Heart left ventricle (tissue), 16 donors: Measurements from ENCODE around the gene LRP11. TPM values are rescaled to one million over a fixed set of nuclear protein-coding genes. Genes with fewer than 3 reads are reported as not detected.
A peak's percentile ranks its signal among the peaks of the same experiment; 100 is the strongest.

ENCODE experiments used
- ATAC-seq, 4 donors: fragments of 200-7000 bp; cut with Tn5 transposase; one replicate each; pipeline ENCODE4 v1.9.1; 2020 to 2022; ENCODE audit warnings: moderate library complexity in 4 of 4, mild to moderate bottlenecking in 3 of 4, moderate number of reproducible peaks in 1 of 4
- DNase-seq, 5 donors: peaks; one replicate each; pipeline ENCODE4 v3.0.0-alpha.2; 2020
- H3K27ac ChIP-seq, 12 donors: fragments of 200-600 bp; sonication (generic) in 4 of 12; one replicate each; pipeline versions ENCODE4 v1.5.0 to v1.8.0; 2016 to 2022; ENCODE audit warnings: mild to moderate bottlenecking in 2 of 12
- H3K27me3 ChIP-seq, 9 donors: fragments of 200-600 bp; sonication (generic) in 2 of 9; one replicate each; pipeline versions ENCODE4 v1.5.1 to v1.8.0; 2016 to 2022; ENCODE audit warnings: mild to moderate bottlenecking in 3 of 9
- H3K36me3 ChIP-seq, 9 donors: fragments of 200-600 bp; sonication (generic) in 2 of 9; one replicate each; pipeline versions ENCODE4 v1.5.0 to v1.8.0; 2018 to 2022; ENCODE audit warnings: mild to moderate bottlenecking in 2 of 9
- H3K4me1 ChIP-seq, 12 donors: fragments of 200-600 bp; sonication (generic) in 4 of 12; one replicate each; pipeline versions ENCODE4 v1.5.0 to v1.8.0; 2016 to 2022; ENCODE audit warnings: mild to moderate bottlenecking in 3 of 12
- H3K4me3 ChIP-seq, 12 donors: fragments of 200-600 bp; sonication (generic) in 4 of 12; one replicate each; pipeline versions ENCODE4 v1.5.0 to v1.8.0; 2017 to 2022; ENCODE audit warnings: mild to moderate bottlenecking in 9 of 12, moderate library complexity in 4 of 12
- H3K9me3 ChIP-seq, 12 donors: fragments of 200-600 bp; sonication (generic) in 4 of 12; one replicate each; pipeline versions ENCODE4 v1.5.0 to v1.8.0; 2016 to 2022; ENCODE audit warnings: mild to moderate bottlenecking in 1 of 12
- POLR2A ChIP-seq, 2 donors: fragments of 450-650 bp; IDR thresholded peaks; one replicate each; pipeline ENCODE4 v1.6.1; 2017; ENCODE audit warnings: antibody characterized with exemption in 2 of 2, mild to moderate bottlenecking in 2 of 2, moderate library complexity in 2 of 2
- WGBS, 4 donors: extraction: QIAGEN DNeasy Blood & Tissue Kit in 2 of 4; methylation state at CpG; one replicate each; pipeline versions ENCODE4 v1.1.5 to v1.1.7; 2013 to 2018; 5-methylcytosine and 5-hydroxymethylcytosine counted together
- intact Hi-C, 10 donors: fragments of 100-400 bp; cut with DNase I; formaldehyde crosslinking; loops; one replicate each; pipeline versions ENCODE4 v1.11.1 to v1.14.2; 2022
- polyA plus RNA-seq, 2 donors: library from polyadenylated mRNA; stranded (reverse); fragments of 200-250 nt; gene quantifications; one replicate each; pipeline ENCODE4 v1.2.3, GENCODE V29; 2013
- total RNA-seq, 9 donors: library from RNA; depleted of rRNA in 2 of 9; stranded (reverse); fragments of >200 nt in 2 of 9; fragmentation: NEBNext Ultra II Directional in 3 of 9; extraction: Animal tissue kit (Norgen Biotek cat#: 25700) in 3 of 9; gene quantifications; one replicate each; pipeline versions ENCODE4 v1.1.0 to v1.2.4, GENCODE V29; 2016 to 2023
- TF ChIP-seq, protein P1 (sequence below), 12 donors: fragments of 200-600 bp; sonication (generic) in 4 of 12; IDR thresholded peaks; one replicate each; pipeline versions ENCODE4 v1.5.0 to v1.8.0; 2018 to 2022; ENCODE audit warnings: antibody characterized with exemption in 12 of 12, mild to moderate bottlenecking in 5 of 12
- donor health status: ischemic (EF 13 %, LVEDD 7.1; RV severe dilation, severe dysfunction).
- donor health status: healthy with polysubstance abuse.
- donor health status: DM: no; HTN: yes; CAD: no.
- donor health status: DM: no; HTN: no; CAD: no.
- donor health status: ischemic (EF 25% LVEDD 6.9; RV normal size, moderate dysfunction).
- donor health status: ischemic (EF 25% LVEDD 5.7; RV mildly dilated, moderate dysfunction).
- donor health status: healthy.
- donor health status: DM: yes; HTN: yes; CAD: no.
- donor health status: ischemic (EF 35%, LVEDD 5.7; RV mildly dilated, moderate dysfunction).
- donor health status: nonischemic (EF 11% LVEDD 7.7; RV severe dilation, severe dysfunction).
- donor health status: DM: yes; HTN: yes; CAD: no.
- donor health status: PGD.
- donor health status: ischemic (EF 29% LVEDD 5.4; RV normal size, mild dysfunction).
- donor health status: nonischemic (EF 23%, LVEDD 6.1; RV moderate dilation, normal function).

Gene LRP11
- total and polyA plus RNA-seq, 11 donors = 5.0 to 23.8 (median 12.5) TPM

DNA sequence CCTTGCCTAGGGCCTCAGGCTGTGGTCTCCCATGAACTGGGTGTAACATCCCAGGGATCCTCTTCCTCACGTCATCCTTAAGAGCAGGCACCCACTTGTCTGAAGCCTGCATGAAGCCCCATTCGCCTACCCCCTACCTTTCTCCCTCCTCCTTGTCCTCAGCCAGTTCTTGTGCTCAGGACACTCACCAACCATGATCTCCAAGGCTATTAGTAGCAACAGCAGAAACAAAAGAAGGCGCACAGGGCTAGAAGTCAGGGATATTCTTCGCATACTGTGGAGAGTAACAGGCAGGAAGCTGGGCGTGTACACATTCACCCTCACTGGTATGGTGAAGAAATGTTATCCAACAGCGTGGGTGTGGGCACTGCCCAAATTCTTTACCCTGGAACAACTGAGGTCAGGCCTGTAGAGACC, 26.5 kb upstream of the LRP11 start:
- intact Hi-C loops = no loop called here

GRCh38 chr6:149889326-149889725, 25.2 kb upstream of the LRP11 start:
- intact Hi-C loops = no loop called here
- no peaks in the 10 kb centered on the region for H3K9me3 ChIP-seq
- H3K27ac ChIP-seq = no peak overlapping the region
- no peaks in the 10 kb centered on the region for H3K4me1 ChIP-seq
- H3K27me3 ChIP-seq = no peaks in the 10 kb centered on the region
- no peaks in the 10 kb centered on the region for H3K36me3 ChIP-seq
- WGBS, 4 donors = 72 to 91% (median 77%) methylated on average over 7 of the region's 7 CpGs
- DNase-seq (no peak), ATAC-seq (no peak)
- H3K4me3 ChIP-seq = no peak overlapping the region
- TF ChIP-seq, protein P1, sequence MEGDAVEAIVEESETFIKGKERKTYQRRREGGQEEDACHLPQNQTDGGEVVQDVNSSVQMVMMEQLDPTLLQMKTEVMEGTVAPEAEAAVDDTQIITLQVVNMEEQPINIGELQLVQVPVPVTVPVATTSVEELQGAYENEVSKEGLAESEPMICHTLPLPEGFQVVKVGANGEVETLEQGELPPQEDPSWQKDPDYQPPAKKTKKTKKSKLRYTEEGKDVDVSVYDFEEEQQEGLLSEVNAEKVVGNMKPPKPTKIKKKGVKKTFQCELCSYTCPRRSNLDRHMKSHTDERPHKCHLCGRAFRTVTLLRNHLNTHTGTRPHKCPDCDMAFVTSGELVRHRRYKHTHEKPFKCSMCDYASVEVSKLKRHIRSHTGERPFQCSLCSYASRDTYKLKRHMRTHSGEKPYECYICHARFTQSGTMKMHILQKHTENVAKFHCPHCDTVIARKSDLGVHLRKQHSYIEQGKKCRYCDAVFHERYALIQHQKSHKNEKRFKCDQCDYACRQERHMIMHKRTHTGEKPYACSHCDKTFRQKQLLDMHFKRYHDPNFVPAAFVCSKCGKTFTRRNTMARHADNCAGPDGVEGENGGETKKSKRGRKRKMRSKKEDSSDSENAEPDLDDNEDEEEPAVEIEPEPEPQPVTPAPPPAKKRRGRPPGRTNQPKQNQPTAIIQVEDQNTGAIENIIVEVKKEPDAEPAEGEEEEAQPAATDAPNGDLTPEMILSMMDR (IDR thresholded peaks at IDR 0.05) = no peak
- no peak for TF ChIP-seq POLR2A (IDR thresholded peaks at IDR 0.05)

More for the DNA sequence above, 26.5 kb upstream of the LRP11 start:
- TF ChIP-seq, protein P1 (IDR thresholded peaks at IDR 0.05) = no peak
- TF ChIP-seq POLR2A (IDR thresholded peaks at IDR 0.05) = no peak
- DNase-seq (no peak), ATAC-seq (peak in 1 of 4 donors; percentile 34)
- Histone ChIP-seq H3K27ac (no peak overlapping the region), H3K4me3 (no peak overlapping the region), H3K9me3 (no peaks in the 10 kb centered on the region), H3K27me3 (no peaks in the 10 kb centered on the region), H3K4me1 (peaks cover 2 to 12% (median 9%) of the 10 kb centered on the region in 12 donors), H3K36me3 (no peaks in the 10 kb centered on the region)
- 70 to 77% (median 73%) methylated on average over 6 of the region's 6 CpGs for WGBS, 4 donors

DNA sequence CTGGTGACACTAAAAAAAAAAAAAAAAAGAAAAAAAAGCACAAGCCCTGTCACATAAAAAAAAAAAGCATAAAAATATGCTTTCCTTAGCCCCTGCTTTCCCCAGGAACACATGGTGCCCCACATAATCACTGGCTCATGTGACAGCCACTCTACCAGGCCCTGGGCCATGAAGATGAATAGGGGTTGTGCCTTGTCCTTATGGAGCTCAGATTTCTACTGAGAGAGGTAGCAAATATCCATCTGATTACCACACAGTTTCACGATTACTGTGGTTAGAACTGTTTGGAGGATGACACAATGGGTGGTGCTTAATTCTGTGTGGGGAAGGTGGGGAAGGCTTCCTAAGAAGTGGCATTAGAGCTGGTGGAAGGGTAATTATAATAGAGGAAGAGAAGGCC, 24.5 kb upstream of the LRP11 start:
- H3K9me3 ChIP-seq = no peaks in the 10 kb centered on the region
- intact Hi-C loops = no loop called here
- no peak for TF ChIP-seq POLR2A (IDR thresholded peaks at IDR 0.05)
- TF ChIP-seq, protein P1 (IDR thresholded peaks at IDR 0.05) = no peak
- H3K27me3 ChIP-seq = no peaks in the 10 kb centered on the region
- no peak overlapping the region for H3K27ac ChIP-seq
- no peaks in the 10 kb centered on the region for H3K4me1 ChIP-seq
- WGBS, 4 donors = 54 to 72% (median 66%) methylated on average over 1 of the region's 1 CpG
- no peaks in the 10 kb centered on the region for H3K36me3 ChIP-seq
- ATAC-seq (no peak), DNase-seq (no peak)
- H3K4me3 ChIP-seq = no peak overlapping the region

DNA sequence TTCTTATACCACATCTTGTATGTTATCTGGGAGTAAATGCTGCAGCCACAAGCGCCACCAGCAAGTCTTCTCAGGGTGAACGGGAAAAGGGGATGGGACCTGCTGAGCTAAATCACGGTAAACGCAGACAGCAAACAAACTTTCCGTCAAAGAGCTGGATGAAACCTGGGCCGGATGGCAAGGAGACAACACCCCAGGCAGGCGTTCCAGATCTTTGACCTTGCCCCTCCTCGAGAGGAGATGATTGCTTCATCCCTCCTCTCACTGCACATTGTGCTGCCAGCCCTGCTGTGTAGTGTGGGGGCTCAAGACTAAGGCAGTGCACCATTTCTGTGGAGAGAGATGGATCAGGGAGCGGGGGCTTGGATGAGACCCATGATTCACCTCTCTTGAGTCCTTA, 23.9 kb upstream of the LRP11 start:
- intact Hi-C loops = no loop called here
- H3K4me3 ChIP-seq = no peak overlapping the region

More for the DNA sequence above, 23.9 kb upstream of the LRP11 start:
- Histone ChIP-seq H3K27me3 (no peaks in the 10 kb centered on the region), H3K9me3 (no peaks in the 10 kb centered on the region), H3K36me3 (no peaks in the 10 kb centered on the region), H3K4me1 (no peaks in the 10 kb centered on the region), H3K27ac (no peak overlapping the region)
- ATAC-seq = no peak
- 70 to 91% (median 80%) methylated on average over 8 to 9 of the region's 9 CpGs for WGBS, 4 donors
- no peak for TF ChIP-seq POLR2A (IDR thresholded peaks at IDR 0.05)
- TF ChIP-seq, protein P1 (IDR thresholded peaks at IDR 0.05) = no peak
- DNase-seq = no peak
